NCI-H1092 treated with DMSO at 0.1 percent for 48 hours (cell line): Measurements from ENCODE around the gene TTYH2.
"Not testable (repeated sequence)": the region's sequence is repeated elsewhere in the genome, so short reads cannot be mapped to it uniquely, and the experiment has no call there.

ENCODE experiments used
- DNase-seq: peaks from one replicate; lab custom pipeline; 2025; lab: John Stamatoyannopoulos, UW

The TTYH2 gene

DNA sequence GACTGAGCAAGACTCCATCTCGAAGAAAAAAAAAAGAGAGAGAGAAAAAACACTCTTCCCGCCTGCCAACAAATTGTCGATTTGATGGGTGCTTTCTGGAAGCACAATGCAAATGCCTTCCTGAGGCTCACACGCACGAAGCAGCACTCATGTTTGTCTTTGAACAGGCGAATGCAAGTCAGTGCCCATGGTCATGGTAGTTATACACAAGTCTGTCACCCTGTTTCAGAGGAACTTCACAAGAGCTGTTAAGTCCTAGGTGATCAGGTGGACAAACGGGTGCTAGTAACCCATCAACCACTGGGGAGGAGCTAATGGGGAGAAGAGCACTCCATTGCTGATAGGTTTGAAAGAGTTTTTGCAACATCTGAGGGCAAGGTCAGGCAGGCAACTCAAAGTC is 54.2 kb downstream of the TTYH2 start:
- no peak for DNase-seq

- DNase-seq, result no peak
Observed at GRCh38 chr17:74267987-74268499, 54.7 kb downstream of the TTYH2 start.

GRCh38 chr17:74268558-74268957 is 55.2 kb downstream of the TTYH2 start:
- no peak for DNase-seq

DNA sequence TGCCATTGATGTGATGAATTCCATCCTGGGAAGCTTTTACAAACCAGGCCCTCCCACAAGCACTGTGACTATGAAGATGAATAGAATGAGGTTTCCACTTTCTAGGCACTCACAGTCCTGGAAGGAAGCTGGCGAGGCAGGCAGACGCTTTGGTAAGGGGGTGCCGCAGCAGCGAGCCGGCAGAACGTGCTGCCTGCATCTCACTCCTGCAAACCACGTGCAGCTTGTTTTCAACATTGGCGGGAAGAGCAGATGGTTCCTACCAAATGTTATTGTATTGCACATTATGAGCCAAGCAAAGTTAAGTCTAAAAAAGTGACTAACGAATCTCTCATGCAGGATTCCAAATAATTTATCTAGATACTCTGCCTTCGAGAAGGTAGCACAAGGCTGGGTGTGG is 57.0 kb downstream of the TTYH2 start:
- no peak for DNase-seq

DNA sequence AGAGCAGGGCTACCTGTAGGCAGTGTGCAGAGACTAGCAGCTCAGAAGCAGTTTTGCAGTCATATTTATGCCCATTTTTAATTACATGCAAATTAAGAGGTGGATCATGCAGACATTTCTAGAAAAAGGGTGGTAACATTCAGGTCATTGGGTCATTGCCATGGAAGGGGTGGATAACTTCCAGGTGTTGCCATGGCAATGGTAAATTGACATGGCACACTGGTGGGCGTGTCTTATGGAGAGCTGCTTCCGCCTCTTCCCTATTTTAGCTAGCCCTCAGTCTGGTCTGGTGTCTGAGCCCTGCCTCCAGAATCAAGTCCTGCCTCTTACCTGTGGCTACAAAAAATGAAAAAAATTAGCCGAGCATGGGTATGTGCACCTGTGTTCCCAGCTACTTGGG is 57.9 kb downstream of the TTYH2 start:
- no peak for DNase-seq

GRCh38 chr17:74271901-74272561 is 58.7 kb downstream of the TTYH2 start:
- DNase-seq, result no peak

DNA sequence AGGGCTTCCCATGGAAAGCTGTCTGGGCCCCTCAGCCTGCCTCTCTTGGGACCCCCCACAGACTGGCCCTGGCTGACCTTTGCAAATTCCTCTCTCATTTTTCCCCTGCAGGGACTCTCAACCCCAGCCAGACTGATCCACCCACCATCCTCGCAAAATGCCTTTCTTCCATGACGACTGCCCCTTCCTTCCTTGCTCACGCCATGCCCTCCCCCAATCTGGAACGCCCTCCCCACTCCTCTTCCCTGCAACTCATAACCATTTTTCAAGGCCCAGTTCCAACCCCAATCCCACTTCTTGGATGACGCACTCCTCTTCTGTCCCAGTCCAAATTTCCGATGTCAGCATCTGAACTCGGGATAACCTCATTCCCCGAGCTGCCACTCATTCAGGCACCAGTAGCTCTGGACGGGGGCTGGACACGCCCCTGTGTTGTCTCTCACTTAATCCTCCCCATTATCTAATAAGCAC is 59.4 kb downstream of the TTYH2 start:
- DNase-seq, result no peak

DNA sequence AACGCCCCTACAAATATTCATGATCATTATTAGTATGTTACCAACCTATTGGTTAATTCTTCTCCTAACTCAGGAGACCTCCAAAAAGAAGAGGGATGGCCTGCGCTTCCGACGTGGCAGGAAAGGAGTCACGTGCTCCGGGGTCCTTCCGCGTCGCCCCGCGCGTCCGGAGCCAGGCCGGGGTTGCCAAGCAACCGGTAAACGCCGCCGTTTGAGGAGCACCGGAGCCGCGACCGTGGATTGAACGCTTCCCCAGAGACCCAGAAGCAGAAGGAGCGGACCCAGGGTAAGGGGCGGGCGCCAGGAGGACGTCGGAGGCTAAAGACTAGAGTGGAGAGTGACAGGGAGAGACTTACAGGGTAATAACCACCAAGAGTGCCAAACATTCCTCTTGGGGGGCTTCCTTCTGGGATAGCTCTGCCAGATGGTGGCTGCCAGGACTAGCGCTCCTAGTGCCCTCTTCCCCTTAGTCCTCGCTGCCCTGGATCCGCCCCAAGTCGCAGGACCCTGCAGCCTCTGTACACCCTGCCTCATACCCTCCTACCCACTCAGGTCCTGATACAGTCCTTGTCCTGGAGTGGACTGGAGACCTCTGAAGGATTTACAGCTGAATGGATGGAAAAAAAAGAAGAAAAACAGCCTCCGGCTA is 60.8 kb downstream of the TTYH2 start, which contains the start of gene DNAI2:
TSS of gene DNAI2 (plus strand) at position 175 of the 649 bp plus-strand sequence. CDS start 7,584 bp downstream, outside the sequence.
- DNase-seq, result peak; percentile 66

DNA sequence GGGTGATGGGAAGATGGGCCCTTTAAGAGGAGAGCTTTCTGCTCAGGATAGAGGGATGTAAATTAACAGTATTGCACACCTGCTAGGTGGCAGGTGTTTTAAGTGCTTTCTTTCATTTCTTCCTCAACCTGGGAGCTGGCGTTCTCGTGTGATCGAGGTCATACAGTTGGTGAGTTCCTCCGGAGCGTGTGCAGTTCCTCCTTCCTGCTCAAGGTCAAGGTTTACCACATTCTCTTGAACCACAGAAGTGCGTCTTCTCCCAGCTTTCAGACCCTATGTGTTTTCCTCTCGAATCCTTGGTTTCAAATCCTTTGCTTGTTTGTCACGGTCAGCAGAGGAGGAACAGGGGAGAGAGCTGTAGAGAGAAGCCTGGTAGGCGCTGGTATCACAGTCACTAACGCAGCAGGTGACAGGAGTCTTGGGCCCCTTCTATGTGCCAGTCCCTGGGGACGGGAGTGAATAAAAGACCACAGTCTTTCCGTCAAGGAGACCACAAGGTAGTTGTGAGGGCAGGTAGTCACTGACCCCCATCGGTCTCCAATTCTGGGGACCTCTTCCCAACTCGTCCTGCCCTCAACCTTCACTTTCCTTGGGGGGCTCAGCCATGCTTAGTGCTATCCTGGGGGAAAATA is 61.5 kb downstream of the TTYH2 start:
- no peak for DNase-seq

GRCh38 chr17:74276051-74276476 is 62.7 kb downstream of the TTYH2 start:
- no peak for DNase-seq

DNA sequence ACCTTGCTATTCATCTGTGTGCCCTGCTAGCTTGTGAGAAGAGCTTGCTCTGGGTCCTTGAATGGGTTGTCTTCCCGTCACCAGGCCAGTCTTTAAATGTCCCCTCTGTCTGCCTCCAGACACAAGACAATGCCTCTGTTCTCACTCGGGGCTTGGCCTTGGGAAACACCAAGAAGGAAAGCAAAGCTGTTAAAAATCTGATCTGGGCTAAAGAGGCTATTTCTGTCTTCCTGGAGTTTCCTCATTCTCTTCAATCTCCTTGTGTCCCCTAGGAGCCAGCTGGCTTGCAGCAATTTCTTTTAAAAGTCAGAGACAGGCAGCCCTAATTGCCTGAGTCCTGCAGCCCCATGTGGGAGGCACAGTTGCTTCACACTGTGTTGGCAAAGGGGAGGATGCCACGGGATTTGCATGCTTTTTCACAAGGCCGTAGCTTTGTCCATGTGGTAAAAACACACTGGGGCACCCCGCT is 63.2 kb downstream of the TTYH2 start:
- DNase-seq, result no peak

DNA sequence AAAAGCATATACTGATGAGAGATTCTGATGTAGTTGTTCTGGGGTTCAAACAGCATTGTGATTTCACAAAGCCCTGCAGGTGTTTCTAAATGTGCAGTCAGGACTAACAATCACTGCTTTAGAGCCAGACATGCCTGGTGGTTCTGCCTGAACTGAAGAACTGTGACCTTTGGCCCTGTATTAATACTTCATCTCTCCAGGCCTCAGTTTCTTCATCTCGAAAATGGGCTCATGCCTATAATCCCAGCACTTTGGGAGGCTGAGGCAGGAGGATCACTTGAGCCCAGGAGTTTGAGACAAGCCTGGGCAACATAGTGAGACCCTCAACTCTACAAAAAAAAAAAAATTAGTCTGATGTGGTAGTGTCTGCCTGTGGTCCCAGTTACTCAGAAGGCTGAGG is 64.6 kb downstream of the TTYH2 start:
- DNase-seq, result no peak

- not testable (repeated sequence) for DNase-seq
Observed at GRCh38 chr17:74279617-74280016, 66.2 kb downstream of the TTYH2 start.

- DNase-seq, result no peak
Observed at GRCh38 chr17:74280093-74280513, 66.7 kb downstream of the TTYH2 start.

- no peak for DNase-seq
Observed at GRCh38 chr17:74281799-74282198, 68.4 kb downstream of the TTYH2 start.

DNA sequence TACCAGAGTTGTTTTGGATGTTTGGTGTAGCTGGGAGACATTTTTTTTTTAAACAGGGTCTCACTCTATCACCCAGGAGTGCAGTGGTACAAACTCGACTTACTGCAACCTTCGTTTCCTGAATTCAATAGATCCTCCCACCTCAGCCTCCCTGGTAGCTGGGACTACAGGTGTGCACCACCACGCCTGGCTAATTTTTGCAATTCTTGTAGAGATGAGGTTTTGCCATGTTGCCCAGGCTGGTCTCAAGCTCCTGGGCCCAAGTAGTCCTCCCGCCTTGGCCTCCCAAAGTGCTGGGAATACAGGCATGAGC is 68.9 kb downstream of the TTYH2 start:
- not testable (repeated sequence) for DNase-seq

GRCh38 chr17:74282587-74283370 is 69.4 kb downstream of the TTYH2 start:
- DNase-seq, result no peak

DNA sequence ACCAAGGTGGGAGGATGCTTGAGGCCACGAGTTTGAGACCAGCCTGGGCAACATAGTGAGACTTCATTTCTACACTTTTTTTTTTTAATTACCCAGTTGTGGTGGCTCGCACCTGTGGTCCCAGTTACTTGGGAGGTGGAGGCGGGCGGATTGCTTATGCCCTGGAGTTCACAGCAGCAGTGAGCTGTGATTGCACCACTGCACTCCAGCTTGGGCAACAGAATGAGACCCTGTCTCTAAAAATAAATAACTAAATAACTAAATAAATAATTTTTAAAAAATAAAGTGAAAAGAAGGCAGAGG is 70.0 kb downstream of the TTYH2 start:
- no peak for DNase-seq

- DNase-seq, result no peak
Observed at GRCh38 chr17:74287031-74287602, 73.7 kb downstream of the TTYH2 start.

GRCh38 chr17:74288785-74289184 is 75.4 kb downstream of the TTYH2 start:
- DNase-seq, result no peak

DNA sequence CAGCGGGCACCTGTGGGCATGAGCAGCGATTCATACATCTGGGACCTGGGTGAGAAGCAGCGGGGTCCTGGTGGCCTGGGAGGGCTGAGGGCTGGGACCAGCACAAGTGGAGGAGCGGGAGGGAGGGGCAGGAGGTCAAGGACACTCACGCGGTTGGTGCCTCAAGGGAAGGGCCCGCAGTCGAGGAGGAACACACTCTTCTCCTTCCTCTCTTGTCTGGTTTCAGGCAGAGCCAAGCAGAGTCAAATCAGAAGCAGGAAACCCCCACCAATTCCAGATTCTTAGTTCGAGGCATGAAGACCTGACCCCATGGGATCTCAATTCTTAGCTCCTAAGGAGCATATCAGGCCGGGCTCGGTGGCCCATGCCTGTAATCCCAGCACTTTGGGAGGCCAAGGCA is 76.3 kb downstream of the TTYH2 start:
- DNase-seq, result no peak

- DNase-seq, result no peak
Observed at GRCh38 chr17:74290340-74290739, 77.0 kb downstream of the TTYH2 start.
